ENCODE results near the gene IGSF6. TPM values are rescaled to one million over a fixed set of nuclear protein-coding genes. Genes with fewer than 3 reads are reported as not detected.

The IGSF6 gene
- total RNA-seq, 2 experiments from 2014 or later, result 0.28 to 0.30 TPM

DNA sequence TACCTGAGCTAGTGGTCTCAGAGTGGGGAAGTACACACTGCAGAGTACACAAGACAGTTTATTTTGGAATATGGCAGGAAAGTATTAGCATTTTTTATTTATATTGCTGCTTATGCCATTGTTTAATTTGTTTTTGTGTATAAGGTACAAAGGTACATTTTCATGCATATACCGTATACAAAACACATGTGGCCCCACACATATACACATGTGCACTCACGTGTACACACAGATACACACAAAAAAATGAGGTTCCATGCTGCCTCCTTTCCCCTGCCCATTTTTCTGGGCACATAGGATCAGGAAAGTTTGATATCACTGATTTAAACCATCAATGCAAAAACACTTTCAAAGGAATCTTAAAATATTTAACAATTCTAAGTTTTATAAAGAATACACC is 12.9 kb downstream of the IGSF6 start:
- H3K9me3 ChIP-seq (ENCODE audit: low read length), result no peaks in the 10 kb centered on the region
- BruUV-seq (replicated peaks), result no TSS peak
- no peaks in the 10 kb centered on the region for H4K20me1 ChIP-seq (ENCODE audit: insufficient read depth, low read length)
- no peak overlapping the region for H3K4me3 ChIP-seq (ENCODE audit: low read depth, low read length, poor library complexity, severe bottlenecking)
- ChIA-PET CTCF (ENCODE audit: unreplicated experiment) (no interaction called here), POLR2A (interaction anchor here (1.6 to 1.7 kb wide), 2 partner anchors 17 to 22 kb away, joined by 3 to 5 read pairs; no protein-coding TSS in a partner anchor)
- H3K79me2 ChIP-seq (ENCODE audit: insufficient read depth, low read depth, low read length), result peaks cover 37% of the 10 kb centered on the region
- H3K9me2 ChIP-seq (ENCODE audit: insufficient read depth, low read length), result no peaks in the 10 kb centered on the region
- intact Hi-C loops (cut with micrococcal nuclease; ENCODE audit: unreplicated experiment), result no loop called here
- no peak for DNase-seq (ENCODE audit: low spot score)
- H3K4me1 ChIP-seq (ENCODE audit: insufficient read depth, low read length, poor library complexity, severe bottlenecking), result peaks cover 48% of the 10 kb centered on the region
- H3K36me3 ChIP-seq (ENCODE audit: insufficient read depth, low read length), result peaks cover 9% of the 10 kb centered on the region
- H2AFZ ChIP-seq (ENCODE audit: low read length), result no peak overlapping the region
- TF ChIP-seq, protein P1, sequence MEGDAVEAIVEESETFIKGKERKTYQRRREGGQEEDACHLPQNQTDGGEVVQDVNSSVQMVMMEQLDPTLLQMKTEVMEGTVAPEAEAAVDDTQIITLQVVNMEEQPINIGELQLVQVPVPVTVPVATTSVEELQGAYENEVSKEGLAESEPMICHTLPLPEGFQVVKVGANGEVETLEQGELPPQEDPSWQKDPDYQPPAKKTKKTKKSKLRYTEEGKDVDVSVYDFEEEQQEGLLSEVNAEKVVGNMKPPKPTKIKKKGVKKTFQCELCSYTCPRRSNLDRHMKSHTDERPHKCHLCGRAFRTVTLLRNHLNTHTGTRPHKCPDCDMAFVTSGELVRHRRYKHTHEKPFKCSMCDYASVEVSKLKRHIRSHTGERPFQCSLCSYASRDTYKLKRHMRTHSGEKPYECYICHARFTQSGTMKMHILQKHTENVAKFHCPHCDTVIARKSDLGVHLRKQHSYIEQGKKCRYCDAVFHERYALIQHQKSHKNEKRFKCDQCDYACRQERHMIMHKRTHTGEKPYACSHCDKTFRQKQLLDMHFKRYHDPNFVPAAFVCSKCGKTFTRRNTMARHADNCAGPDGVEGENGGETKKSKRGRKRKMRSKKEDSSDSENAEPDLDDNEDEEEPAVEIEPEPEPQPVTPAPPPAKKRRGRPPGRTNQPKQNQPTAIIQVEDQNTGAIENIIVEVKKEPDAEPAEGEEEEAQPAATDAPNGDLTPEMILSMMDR (conservative IDR thresholded peaks at IDR 0.05; ENCODE audit: low read length), result no peak
- no peak for TF ChIP-seq EZH2phosphoT487 (IDR thresholded peaks at IDR 0.05; ENCODE audit: borderline replicate concordance, low read depth, low read length)
- H3K27ac ChIP-seq (ENCODE audit: low read depth, low read length, poor library complexity, severe bottlenecking), result no peak overlapping the region
- no peak overlapping the region for H3K4me2 ChIP-seq (ENCODE audit: low read length)

DNA sequence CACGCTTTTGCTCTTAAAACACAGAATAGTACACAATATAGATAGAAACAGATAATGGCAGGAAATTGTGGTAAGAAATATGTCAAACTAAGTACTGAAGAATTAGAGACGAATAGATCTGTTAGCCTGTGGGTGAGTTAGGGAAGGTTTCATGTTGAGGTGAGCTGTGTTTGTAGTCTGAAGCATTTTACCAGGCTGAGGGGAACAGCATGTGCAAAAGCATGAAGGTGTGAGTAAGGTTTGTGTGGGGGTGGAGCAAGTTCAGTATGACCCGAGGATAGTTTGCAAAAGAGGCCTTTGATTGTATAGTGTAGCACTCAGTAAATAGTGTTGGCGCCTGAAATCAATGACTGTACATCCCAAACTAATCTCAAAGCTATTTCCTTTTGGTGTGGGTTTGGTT is 13.8 kb downstream of the IGSF6 start:
- POLR2A ChIA-PET, result interaction anchor here (1.6 to 1.7 kb wide), 2 partner anchors 16 to 23 kb away, joined by 3 to 5 read pairs; no protein-coding TSS in a partner anchor
- no peaks in the 10 kb centered on the region for H4K20me1 ChIP-seq (ENCODE audit: insufficient read depth, low read length)

More for the DNA sequence above, 13.8 kb downstream of the IGSF6 start:
- no peak for TF ChIP-seq EZH2phosphoT487 (IDR thresholded peaks at IDR 0.05; ENCODE audit: borderline replicate concordance, low read depth, low read length)
- TF ChIP-seq, protein P1 (conservative IDR thresholded peaks at IDR 0.05; ENCODE audit: low read length), result no peak
- DNase-seq (ENCODE audit: low spot score), result no peak
- Histone ChIP-seq H3K27ac (ENCODE audit: low read depth, low read length, poor library complexity, severe bottlenecking) (no peak overlapping the region), H3K36me3 (ENCODE audit: insufficient read depth, low read length) (peaks cover 17% of the 10 kb centered on the region), H3K9me3 (ENCODE audit: low read length) (no peaks in the 10 kb centered on the region), H3K9me2 (ENCODE audit: insufficient read depth, low read length) (no peaks in the 10 kb centered on the region), H2AFZ (ENCODE audit: low read length) (no peak overlapping the region), H3K79me2 (ENCODE audit: insufficient read depth, low read depth, low read length) (peaks cover 28% of the 10 kb centered on the region), H3K4me3 (ENCODE audit: low read depth, low read length, poor library complexity, severe bottlenecking) (no peak overlapping the region), H3K4me1 (ENCODE audit: insufficient read depth, low read length, poor library complexity, severe bottlenecking) (peaks cover 38% of the 10 kb centered on the region), H3K4me2 (ENCODE audit: low read length) (no peak overlapping the region)
- BruUV-seq (replicated peaks), result no TSS peak
- intact Hi-C loops (cut with micrococcal nuclease; ENCODE audit: unreplicated experiment), result no loop called here
- CTCF ChIA-PET (ENCODE audit: unreplicated experiment), result no interaction called here

All from OCI-LY7 (cell line).